GM12878 (cell line): ENCODE results near the gene KLKB1.

Experiments
- ASH2L ChIP-seq: fragments of 300-600, 200-600 bp; sonication (generic); IDR thresholded peaks from 2 replicates; pipeline ENCODE4 v1.6.1; 2017; ENCODE audit warnings: low read depth, mild to moderate bottlenecking, borderline replicate concordance
- EZH2 ChIP-seq: IDR thresholded peaks from 2 replicates; pipeline ENCODE4 v1.6.1; 2012; ENCODE audit warnings: low read depth, mild to moderate bottlenecking, control low read depth, inconsistent platforms, low read length, borderline replicate concordance; ENCODE audit not compliant: control insufficient read depth
- JUND ChIP-seq: IDR thresholded peaks from 2 replicates; pipeline ENCODE4 v1.6.1; 2012; ENCODE audit warnings: low read depth, mild to moderate bottlenecking, low read length, improper control_type of control experiment, moderate library complexity
- MTA3 ChIP-seq: IDR thresholded peaks from 2 replicates; pipeline ENCODE4 v1.6.1; 2012; ENCODE audit warnings: low read length, inconsistent platforms, borderline replicate concordance
- MYC ChIP-seq: IDR thresholded peaks from 2 replicates; pipeline ENCODE4 v1.6.1; 2011; ENCODE audit warnings: mild to moderate bottlenecking, low read length, moderate library complexity, inconsistent platforms; ENCODE audit not compliant: insufficient read depth, insufficient replicate concordance, insufficient read length, severe bottlenecking
- PAX5 ChIP-seq: IDR thresholded peaks from 2 replicates; pipeline ENCODE4 v1.6.1; 2011; ENCODE audit warnings: low read depth, low read length, borderline replicate concordance
- RCOR1 ChIP-seq: conservative IDR thresholded peaks from 2 replicates; pipeline ENCODE4 v1.6.1; 2012; ENCODE audit warnings: low read depth, low read length, improper control_type of control experiment
- YY1 ChIP-seq: IDR thresholded peaks from 2 replicates; pipeline ENCODE4 v1.6.1; 2011; ENCODE audit warnings: low read depth, mild to moderate bottlenecking, low read length
- ZNF274 ChIP-seq: IDR thresholded peaks from one replicate; pipeline ENCODE4 v1.8.0; 2011; ENCODE audit not compliant: insufficient read length, insufficient read depth
- TF ChIP-seq, protein P1 (sequence below): IDR thresholded peaks from 2 replicates; pipeline ENCODE4 v1.6.1; 2011; ENCODE audit warnings: borderline replicate concordance, low read depth, mild to moderate bottlenecking, moderate library complexity, mixed read lengths, low read length; ENCODE audit not compliant: insufficient read depth; ENCODE audit errors: extremely low read length
- TF ChIP-seq, protein P2 (sequence below), 3 experiments: IDR thresholded peaks in 2 of 3; conservative IDR thresholded peaks in 1 of 3; 2 replicates each; pipeline ENCODE4 v1.5.1; 2011; ENCODE audit warnings: low read depth in 3 of 3, low read length in 3 of 3, mild to moderate bottlenecking in 3 of 3, control low read depth in 2 of 3, moderate library complexity in 2 of 3, inconsistent platforms in 1 of 3, mixed read lengths in 1 of 3; ENCODE audit not compliant: control insufficient read depth in 2 of 3, insufficient read depth in 1 of 3; ENCODE audit errors: extremely low read depth in 1 of 3

DNA sequence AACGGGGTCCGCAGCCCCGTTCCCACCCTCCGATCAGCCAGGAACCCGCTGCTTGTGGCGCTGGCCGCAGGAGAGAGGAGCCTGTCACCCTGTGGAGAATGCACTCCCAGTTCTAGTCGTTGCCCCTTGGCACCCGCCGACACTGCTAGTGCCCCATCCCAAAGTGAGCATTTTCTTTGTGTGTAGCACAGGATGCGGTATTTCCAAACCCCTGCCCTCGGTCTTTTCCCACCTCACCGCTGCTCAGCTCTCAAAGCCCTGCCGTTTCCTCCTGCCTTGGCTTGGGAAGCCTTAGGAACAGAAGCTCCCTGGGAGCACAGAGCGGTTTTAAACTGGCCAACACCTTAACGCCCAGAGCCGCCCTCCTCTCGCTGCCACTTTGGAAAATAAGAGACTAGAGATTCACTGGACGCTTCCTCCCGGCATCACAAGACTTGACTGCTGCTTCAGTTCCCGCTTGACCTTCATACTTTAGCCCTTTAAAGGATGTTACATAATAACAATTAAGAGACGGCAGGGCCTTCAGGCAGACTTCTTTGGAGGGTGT, 35.2 kb upstream of the KLKB1 start:
- TF ChIP-seq, protein P1, sequence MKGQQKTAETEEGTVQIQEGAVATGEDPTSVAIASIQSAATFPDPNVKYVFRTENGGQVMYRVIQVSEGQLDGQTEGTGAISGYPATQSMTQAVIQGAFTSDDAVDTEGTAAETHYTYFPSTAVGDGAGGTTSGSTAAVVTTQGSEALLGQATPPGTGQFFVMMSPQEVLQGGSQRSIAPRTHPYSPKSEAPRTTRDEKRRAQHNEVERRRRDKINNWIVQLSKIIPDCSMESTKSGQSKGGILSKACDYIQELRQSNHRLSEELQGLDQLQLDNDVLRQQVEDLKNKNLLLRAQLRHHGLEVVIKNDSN: no peak
- TF ChIP-seq MTA3 (no peak), JUND (no peak), ASH2L (no peak), MYC (no peak), RCOR1 (no peak), YY1 (no peak), ZNF274 (no peak), EZH2 (no peak), PAX5 (no peak)
- TF ChIP-seq, protein P2, sequence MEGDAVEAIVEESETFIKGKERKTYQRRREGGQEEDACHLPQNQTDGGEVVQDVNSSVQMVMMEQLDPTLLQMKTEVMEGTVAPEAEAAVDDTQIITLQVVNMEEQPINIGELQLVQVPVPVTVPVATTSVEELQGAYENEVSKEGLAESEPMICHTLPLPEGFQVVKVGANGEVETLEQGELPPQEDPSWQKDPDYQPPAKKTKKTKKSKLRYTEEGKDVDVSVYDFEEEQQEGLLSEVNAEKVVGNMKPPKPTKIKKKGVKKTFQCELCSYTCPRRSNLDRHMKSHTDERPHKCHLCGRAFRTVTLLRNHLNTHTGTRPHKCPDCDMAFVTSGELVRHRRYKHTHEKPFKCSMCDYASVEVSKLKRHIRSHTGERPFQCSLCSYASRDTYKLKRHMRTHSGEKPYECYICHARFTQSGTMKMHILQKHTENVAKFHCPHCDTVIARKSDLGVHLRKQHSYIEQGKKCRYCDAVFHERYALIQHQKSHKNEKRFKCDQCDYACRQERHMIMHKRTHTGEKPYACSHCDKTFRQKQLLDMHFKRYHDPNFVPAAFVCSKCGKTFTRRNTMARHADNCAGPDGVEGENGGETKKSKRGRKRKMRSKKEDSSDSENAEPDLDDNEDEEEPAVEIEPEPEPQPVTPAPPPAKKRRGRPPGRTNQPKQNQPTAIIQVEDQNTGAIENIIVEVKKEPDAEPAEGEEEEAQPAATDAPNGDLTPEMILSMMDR (IDR thresholded peaks at IDR 0.05 in 2 of 3, conservative IDR thresholded peaks at IDR 0.05 in 1 of 3; ENCODE audit: control insufficient read depth in 2 of 3, extremely low read depth in 1 of 3, insufficient read depth in 1 of 3, low read depth in 3 of 3, low read length in 3 of 3): no peak
